ENCODE measurements around the gene ZFP36L2.

ZFP36L2 gene

GRCh38 chr2:43202289-43202688 is 24.1 kb downstream of the ZFP36L2 start:
- no peak overlapping the region for H3K4me3 ChIP-seq (ENCODE audit: low read depth, low read length)
- H3K4me1 ChIP-seq, result no peaks in the 10 kb centered on the region
- H3K36me3 ChIP-seq, result no peaks in the 10 kb centered on the region
- no peaks in the 10 kb centered on the region; the same call in 1 of the 2 replicates for H3K9me3 ChIP-seq
- no peak for DNase-seq
- H3K27me3 ChIP-seq, result no peaks in the 10 kb centered on the region
- TF ChIP-seq CTCF (IDR thresholded peaks at IDR 0.05; ENCODE audit: low read depth, low read length), result no peak

GRCh38 chr2:43201497-43201896 is 24.9 kb downstream of the ZFP36L2 start:
- no peak for TF ChIP-seq CTCF (IDR thresholded peaks at IDR 0.05; ENCODE audit: low read depth, low read length)
- Histone ChIP-seq H3K4me3 (ENCODE audit: low read depth, low read length) (no peak overlapping the region), H3K27me3 (no peaks in the 10 kb centered on the region), H3K9me3 (no peaks in the 10 kb centered on the region; the same call in 1 of the 2 replicates), H3K4me1 (no peaks in the 10 kb centered on the region), H3K36me3 (no peaks in the 10 kb centered on the region)
- no peak for DNase-seq

- Histone ChIP-seq H3K4me3 (ENCODE audit: low read depth, low read length) (no peak overlapping the region), H3K9me3 (no peaks in the 10 kb centered on the region; the same call in 1 of the 2 replicates), H3K4me1 (no peaks in the 10 kb centered on the region), H3K27me3 (no peaks in the 10 kb centered on the region), H3K36me3 (no peaks in the 10 kb centered on the region)
- TF ChIP-seq CTCF (IDR thresholded peaks at IDR 0.05; ENCODE audit: low read depth, low read length), result no peak
- no peak for DNase-seq
Observed at GRCh38 chr2:43201016-43201415, 25.4 kb downstream of the ZFP36L2 start.

- H3K4me1 ChIP-seq, result no peaks in the 10 kb centered on the region
- H3K9me3 ChIP-seq, result no peaks in the 10 kb centered on the region; the same call in 1 of the 2 replicates
- no peak for TF ChIP-seq CTCF (IDR thresholded peaks at IDR 0.05; ENCODE audit: low read depth, low read length)
- no peak overlapping the region for H3K4me3 ChIP-seq (ENCODE audit: low read depth, low read length)
- H3K27me3 ChIP-seq, result no peaks in the 10 kb centered on the region
- H3K36me3 ChIP-seq, result no peaks in the 10 kb centered on the region
- no peak for DNase-seq
Observed at GRCh38 chr2:43199492-43200488, 26.6 kb downstream of the ZFP36L2 start.

GRCh38 chr2:43198263-43198662 is 28.1 kb downstream of the ZFP36L2 start:
- no peak for TF ChIP-seq CTCF (IDR thresholded peaks at IDR 0.05; ENCODE audit: low read depth, low read length)
- Histone ChIP-seq H3K27me3 (no peaks in the 10 kb centered on the region), H3K4me1 (no peaks in the 10 kb centered on the region), H3K36me3 (no peaks in the 10 kb centered on the region), H3K9me3 (no peaks in the 10 kb centered on the region; the same call in 1 of the 2 replicates), H3K4me3 (ENCODE audit: low read depth, low read length) (no peak overlapping the region)
- DNase-seq, result no peak

- Histone ChIP-seq H3K27me3 (no peaks in the 10 kb centered on the region), H3K4me1 (no peaks in the 10 kb centered on the region), H3K9me3 (no peaks in the 10 kb centered on the region; the same call in 1 of the 2 replicates), H3K36me3 (no peaks in the 10 kb centered on the region), H3K4me3 (ENCODE audit: low read depth, low read length) (no peak overlapping the region)
- no peak for DNase-seq
- TF ChIP-seq CTCF (IDR thresholded peaks at IDR 0.05; ENCODE audit: low read depth, low read length), result no peak
Observed at GRCh38 chr2:43197588-43197896, 28.9 kb downstream of the ZFP36L2 start.
